Posterior vena cava (tissue), 2 donors: ENCODE data around the gene MRTFA. TPM values are rescaled to one million over a fixed set of nuclear protein-coding genes. Genes with fewer than 3 reads are reported as not detected.

Experiments
- DNase-seq: peaks from one replicate; pipeline ENCODE4 v3.0.0-alpha.2; 2020; ENCODE audit warnings: low spot score
- intact Hi-C, 2 donors: fragments of 100-400 bp; cut with DNase I; formaldehyde crosslinking; loops; one replicate each; pipeline versions ENCODE4 v1.14.1 to v1.14.2; 2022 to 2023
- total RNA-seq, 2 donors: library from RNA; stranded (reverse); fragmentation: NEBNext Ultra II Directional; extraction: Animal tissue kit (Norgen Biotek cat#: 25700); gene quantifications; one replicate each; pipeline ENCODE4 v1.2.1, GENCODE V29; 2021
- donor health status: DM: yes; HTN: yes; CAD: no.
- donor health status: DM: yes; HTN: yes; CAD: no.

Gene MRTFA
- total RNA-seq, 2 donors from 2014 or later: 72.8 to 76.5 TPM

- intact Hi-C loops: no loop called here
- DNase-seq: no peak
Measured at GRCh38 chr22:40414838-40415505, 221.5 kb downstream of the MRTFA start.

- intact Hi-C loops: no loop called here
- no peak for DNase-seq
Measured at GRCh38 chr22:40414311-40414710, 222.2 kb downstream of the MRTFA start.

GRCh38 chr22:40413873-40414272 lies 222.6 kb downstream of the MRTFA start:
- intact Hi-C loops: no loop called here
- no peak for DNase-seq

GRCh38 chr22:40412441-40412840 lies 224.1 kb downstream of the MRTFA start:
- intact Hi-C loops: no loop called here

GRCh38 chr22:40411506-40411861 lies 225.0 kb downstream of the MRTFA start:
- DNase-seq: no peak
- intact Hi-C loops: no loop called here

More at GRCh38 chr22:40412441-40412840, 224.1 kb downstream of the MRTFA start:
- no peak for DNase-seq

- DNase-seq: no peak
- intact Hi-C loops: no loop called here
Measured at GRCh38 chr22:40410731-40411505, 225.6 kb downstream of the MRTFA start.

- intact Hi-C loops: no loop called here
- DNase-seq: no peak
Measured at GRCh38 chr22:40410272-40410671, 226.2 kb downstream of the MRTFA start.

GRCh38 chr22:40409613-40410113 lies 226.9 kb downstream of the MRTFA start:
- intact Hi-C loops: no loop called here
- DNase-seq: no peak

GRCh38 chr22:40408718-40409612 lies 227.6 kb downstream of the MRTFA start:
- no peak for DNase-seq
- intact Hi-C loops: no loop called here

GRCh38 chr22:40407831-40408717 lies 228.4 kb downstream of the MRTFA start:
- no peak for DNase-seq
- intact Hi-C loops: no loop called here

- DNase-seq: no peak
- intact Hi-C loops: no loop called here
Measured at GRCh38 chr22:40407021-40407761, 229.3 kb downstream of the MRTFA start.

- peak; percentile 79 for DNase-seq
- intact Hi-C loops: no loop called here
Measured at GRCh38 chr22:40406063-40406890, 230.2 kb downstream of the MRTFA start.

- DNase-seq: peak; percentile 78
Measured at GRCh38 chr22:40405178-40406062, 231.1 kb downstream of the MRTFA start.

GRCh38 chr22:40404251-40405177 lies 232.0 kb downstream of the MRTFA start:
- intact Hi-C loops: no loop called here
- peak; percentile 57 for DNase-seq

More at GRCh38 chr22:40405178-40406062, 231.1 kb downstream of the MRTFA start:
- intact Hi-C loops: no loop called here

- peak; percentile 65 for DNase-seq
- intact Hi-C loops: no loop called here
Measured at GRCh38 chr22:40403651-40404050, 232.9 kb downstream of the MRTFA start.
